Neural cell (in vitro differentiated cells): ENCODE data around the gene CAST. TPM values are rescaled to one million over a fixed set of nuclear protein-coding genes. Genes with fewer than 3 reads are reported as not detected.

Source experiments
- H2AFZ ChIP-seq: fragments of 200-600, 300-800 bp; sonication (generic), shearing (Covaris generic); 2 replicates; pipeline ENCODE4 v1.6.0; 2014; ENCODE audit warnings: low read depth, mild to moderate bottlenecking, antibody characterized with exemption, low read length, moderate library complexity
- H3F3A ChIP-seq: fragments of 200-600 bp; shearing (Covaris generic); 2 replicates; pipeline ENCODE4 v1.6.1; 2016; ENCODE audit warnings: mild to moderate bottlenecking, moderate library complexity, mixed read lengths, antibody characterized with exemption, low read length; ENCODE audit not compliant: insufficient read depth, poor library complexity, severe bottlenecking
- H3K27ac ChIP-seq: fragments of 200-600, 300-800 bp; sonication (generic), shearing (Covaris generic); 2 replicates; pipeline ENCODE4 v1.5.1; 2014; ENCODE audit warnings: mild to moderate bottlenecking, low read length, moderate library complexity
- H3K27me3 ChIP-seq: fragments of 300-800, 200-600 bp; sonication (generic), shearing (Covaris generic); 2 replicates; pipeline ENCODE4 v1.6.0; 2014; ENCODE audit warnings: mild to moderate bottlenecking, low read depth, low read length, moderate library complexity; ENCODE audit not compliant: insufficient read depth
- H3K36me3 ChIP-seq: fragments of 300-800, 200-600 bp; sonication (generic), shearing (Covaris generic); 2 replicates; pipeline ENCODE4 v1.5.1; 2014; ENCODE audit warnings: mild to moderate bottlenecking, antibody characterized with exemption, low read length, moderate library complexity; ENCODE audit not compliant: insufficient read depth
- H3K4me2 ChIP-seq: fragments of 300-800, 200-600 bp; sonication (generic), shearing (Covaris generic); 2 replicates; pipeline ENCODE4 v1.6.0; 2014; ENCODE audit warnings: mild to moderate bottlenecking, low read length
- H3K4me3 ChIP-seq: fragments of 300-800, 200-600 bp; sonication (generic), shearing (Covaris generic); 2 replicates; pipeline ENCODE4 v1.5.1; 2014; ENCODE audit warnings: mild to moderate bottlenecking, low read length, moderate library complexity
- H3K79me2 ChIP-seq: fragments of 200-600 bp; shearing (Covaris generic); replicated peaks from 2 replicates; pipeline ENCODE4 v1.6.0; 2014; ENCODE audit warnings: mild to moderate bottlenecking, low read length, moderate library complexity; ENCODE audit not compliant: insufficient read depth
- H3K9ac ChIP-seq: fragments of 300-800, 200-600 bp; sonication (generic), shearing (Covaris generic); 2 replicates; pipeline ENCODE4 v1.6.1; 2016; ENCODE audit warnings: mild to moderate bottlenecking, low read length, mixed read lengths
- H3K9me2 ChIP-seq: fragments of 200-600 bp; shearing (Covaris generic); 2 replicates; pipeline ENCODE4 v1.6.1; 2016; ENCODE audit warnings: mild to moderate bottlenecking, low read length, mixed read lengths; ENCODE audit not compliant: insufficient read depth
- H3K9me3 ChIP-seq: fragments of 200-600, 300-800 bp; sonication (generic), shearing (Covaris generic); 2 replicates; pipeline ENCODE4 v1.6.1; 2016; ENCODE audit warnings: mild to moderate bottlenecking, mixed run types, low read length, moderate library complexity, mixed read lengths
- H4K20me1 ChIP-seq: fragments of 200-600 bp; shearing (Covaris generic); 2 replicates; pipeline ENCODE4 v1.6.1; 2016; ENCODE audit warnings: mild to moderate bottlenecking, mixed run types; ENCODE audit not compliant: insufficient read depth
- EP300 ChIP-seq: fragments of 450-650 bp; conservative IDR thresholded peaks from 2 replicates; pipeline ENCODE4 v1.6.1; 2014; ENCODE audit warnings: antibody characterized with exemption, mild to moderate bottlenecking, moderate library complexity; ENCODE audit not compliant: poor library complexity, severe bottlenecking
- EZH2 ChIP-seq: fragments of 200-600, 300-800 bp; shearing (Covaris generic), sonication (generic); IDR thresholded peaks from 2 replicates; pipeline ENCODE4 v1.6.1; 2014; ENCODE audit warnings: antibody characterized with exemption, low read length, borderline replicate concordance, mild to moderate bottlenecking; ENCODE audit not compliant: insufficient read depth, poor library complexity, severe bottlenecking
- MXI1 ChIP-seq: fragments of 450-650 bp; conservative IDR thresholded peaks from 2 replicates; pipeline ENCODE4 v1.6.1; 2014; ENCODE audit warnings: antibody characterized with exemption, mild to moderate bottlenecking; ENCODE audit not compliant: poor library complexity, severe bottlenecking
- POLR2AphosphoS5 ChIP-seq: IDR thresholded peaks from 2 replicates; pipeline ENCODE4 v1.6.1; 2012
- RAD21 ChIP-seq: fragments of 450-650 bp; conservative IDR thresholded peaks from 2 replicates; pipeline ENCODE4 v1.6.1; 2014; ENCODE audit warnings: antibody characterized with exemption, mild to moderate bottlenecking, moderate library complexity
- REST ChIP-seq: IDR thresholded peaks from 2 replicates; pipeline ENCODE4 v1.6.1; 2012; ENCODE audit warnings: borderline replicate concordance
- SMC3 ChIP-seq: fragments of 450-650 bp; conservative IDR thresholded peaks from 2 replicates; pipeline ENCODE4 v1.6.1; 2014; ENCODE audit warnings: antibody characterized with exemption, mild to moderate bottlenecking, moderate library complexity; ENCODE audit not compliant: poor library complexity
- TAF1 ChIP-seq: IDR thresholded peaks from 2 replicates; pipeline ENCODE4 v1.6.1; 2012; ENCODE audit warnings: low read depth
- polyA plus RNA-seq: library from polyadenylated mRNA; depleted of rRNA; stranded (reverse); fragments of >200 nt; gene quantifications from 2 replicates; pipeline ENCODE4 v1.2.3, GENCODE V29; 2014
- TF ChIP-seq, protein P1 (sequence below): fragments of 450-650 bp; IDR thresholded peaks from 2 replicates; pipeline ENCODE4 v1.5.1; 2014; ENCODE audit warnings: antibody characterized with exemption, mild to moderate bottlenecking, moderate library complexity; ENCODE audit not compliant: poor library complexity, severe bottlenecking

The CAST gene
- polyA plus RNA-seq, 1 donor from 2014 or later: 8.4 TPM

- no peak for TF ChIP-seq SMC3
- Histone ChIP-seq H3F3A (no peaks in the 10 kb centered on the region), H3K9ac (no peak overlapping the region), H3K79me2 (no peaks in the 10 kb centered on the region), H3K4me2 (no peak overlapping the region), H3K9me2 (no peaks in the 10 kb centered on the region), H2AFZ (no peak overlapping the region), H3K27ac (no peak overlapping the region), H3K27me3 (no peaks in the 10 kb centered on the region), H4K20me1 (no peaks in the 10 kb centered on the region), H3K4me3 (no peak overlapping the region), H3K9me3 (no peaks in the 10 kb centered on the region), H3K36me3 (no peaks in the 10 kb centered on the region)
Observed at GRCh38 chr5:96626956-96627355, 35.2 kb upstream of the CAST start.

GRCh38 chr5:96627792-96628398 is 34.3 kb upstream of the CAST start:
- H2AFZ ChIP-seq: no peak overlapping the region
- no peaks in the 10 kb centered on the region for H3K9me3 ChIP-seq
- no peaks in the 10 kb centered on the region for H3K36me3 ChIP-seq
- no peak overlapping the region for H3K27ac ChIP-seq
- no peaks in the 10 kb centered on the region for H3K9me2 ChIP-seq
- TF ChIP-seq, protein P1, sequence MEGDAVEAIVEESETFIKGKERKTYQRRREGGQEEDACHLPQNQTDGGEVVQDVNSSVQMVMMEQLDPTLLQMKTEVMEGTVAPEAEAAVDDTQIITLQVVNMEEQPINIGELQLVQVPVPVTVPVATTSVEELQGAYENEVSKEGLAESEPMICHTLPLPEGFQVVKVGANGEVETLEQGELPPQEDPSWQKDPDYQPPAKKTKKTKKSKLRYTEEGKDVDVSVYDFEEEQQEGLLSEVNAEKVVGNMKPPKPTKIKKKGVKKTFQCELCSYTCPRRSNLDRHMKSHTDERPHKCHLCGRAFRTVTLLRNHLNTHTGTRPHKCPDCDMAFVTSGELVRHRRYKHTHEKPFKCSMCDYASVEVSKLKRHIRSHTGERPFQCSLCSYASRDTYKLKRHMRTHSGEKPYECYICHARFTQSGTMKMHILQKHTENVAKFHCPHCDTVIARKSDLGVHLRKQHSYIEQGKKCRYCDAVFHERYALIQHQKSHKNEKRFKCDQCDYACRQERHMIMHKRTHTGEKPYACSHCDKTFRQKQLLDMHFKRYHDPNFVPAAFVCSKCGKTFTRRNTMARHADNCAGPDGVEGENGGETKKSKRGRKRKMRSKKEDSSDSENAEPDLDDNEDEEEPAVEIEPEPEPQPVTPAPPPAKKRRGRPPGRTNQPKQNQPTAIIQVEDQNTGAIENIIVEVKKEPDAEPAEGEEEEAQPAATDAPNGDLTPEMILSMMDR: no peak
- TF ChIP-seq REST (no peak), SMC3 (no peak), MXI1 (no peak), POLR2AphosphoS5 (no peak), RAD21 (no peak), EZH2 (no peak), EP300 (no peak), TAF1 (no peak)
- no peak overlapping the region for H3K9ac ChIP-seq
- H3F3A ChIP-seq: no peaks in the 10 kb centered on the region
- H3K27me3 ChIP-seq: no peaks in the 10 kb centered on the region
- H3K79me2 ChIP-seq: no peaks in the 10 kb centered on the region
- H3K4me3 ChIP-seq: no peak overlapping the region
- no peak overlapping the region for H3K4me2 ChIP-seq
- H4K20me1 ChIP-seq: no peaks in the 10 kb centered on the region

- TF ChIP-seq REST: no peak
- TF ChIP-seq EZH2: no peak
- TF ChIP-seq, protein P1: no peak
- TF ChIP-seq EP300: no peak
- no peak for TF ChIP-seq MXI1
- no peak for TF ChIP-seq SMC3
- no peak for TF ChIP-seq RAD21
- no peak for TF ChIP-seq TAF1
- no peak for TF ChIP-seq POLR2AphosphoS5
Observed at GRCh38 chr5:96628406-96628805, 33.8 kb upstream of the CAST start.

More at GRCh38 chr5:96628406-96628805, 33.8 kb upstream of the CAST start:
- Histone ChIP-seq H3K9me2 (no peaks in the 10 kb centered on the region), H2AFZ (no peak overlapping the region), H3K9ac (no peak overlapping the region), H3K4me2 (no peak overlapping the region), H3K27me3 (no peaks in the 10 kb centered on the region), H3K79me2 (no peaks in the 10 kb centered on the region), H3K9me3 (no peaks in the 10 kb centered on the region), H4K20me1 (no peaks in the 10 kb centered on the region), H3K36me3 (no peaks in the 10 kb centered on the region), H3K27ac (no peak overlapping the region), H3K4me3 (no peak overlapping the region), H3F3A (no peaks in the 10 kb centered on the region)
